ENCODE measurements around the gene CORO7.

Gene CORO7

GRCh38 chr16:4376893-4377572, 39.4 kb downstream of the CORO7 start:
- H3K4me3 ChIP-seq (ENCODE audit: low read depth, low read length) = no peak overlapping the region; the same call in 1 of the 2 replicates
- no peak for TF ChIP-seq CTCF (IDR thresholded peaks at IDR 0.05; ENCODE audit: low read depth, low read length)

GRCh38 chr16:4376126-4376892, 40.1 kb downstream of the CORO7 start:
- TF ChIP-seq CTCF (IDR thresholded peaks at IDR 0.05; ENCODE audit: low read depth, low read length) = no peak
- peak overlapping the region; percentile 39 for H3K4me3 ChIP-seq (ENCODE audit: low read depth, low read length)

- peak overlapping the region; percentile 39 for H3K4me3 ChIP-seq (ENCODE audit: low read depth, low read length)
These were observed 40.7 kb downstream of the CORO7 start for GRCh38 chr16:4375717-4376116.

GRCh38 chr16:4373909-4374742, 42.3 kb downstream of the CORO7 start:
- H3K4me3 ChIP-seq (ENCODE audit: low read depth, low read length) = peak overlapping the region; percentile 97
- TF ChIP-seq CTCF (IDR thresholded peaks at IDR 0.05; ENCODE audit: low read depth, low read length) = no peak

More at GRCh38 chr16:4375717-4376116, 40.7 kb downstream of the CORO7 start:
- TF ChIP-seq CTCF (IDR thresholded peaks at IDR 0.05; ENCODE audit: low read depth, low read length) = no peak

GRCh38 chr16:4373356-4373908, 43.0 kb downstream of the CORO7 start:
- no peak for TF ChIP-seq CTCF (IDR thresholded peaks at IDR 0.05; ENCODE audit: low read depth, low read length)
- H3K4me3 ChIP-seq (ENCODE audit: low read depth, low read length) = peak overlapping the region; percentile 97

- no peak for TF ChIP-seq CTCF (IDR thresholded peaks at IDR 0.05; ENCODE audit: low read depth, low read length)
- peak overlapping the region; percentile 97 for H3K4me3 ChIP-seq (ENCODE audit: low read depth, low read length)
These were observed 43.6 kb downstream of the CORO7 start for GRCh38 chr16:4372578-4373355.
